Astrocyte of the cerebellum (primary cell): ENCODE measurements around the gene IRF2BP2.

Source experiments
- DNase-seq: peaks from one replicate; pipeline ENCODE4 v3.0.0-alpha.2; 2011; ENCODE audit warnings: low read depth
- H3K4me3 ChIP-seq: 2 replicates; pipeline ENCODE4 v1.5.1; 2011; ENCODE audit warnings: mild to moderate bottlenecking, low read depth, low read length, moderate library complexity
- CTCF ChIP-seq: IDR thresholded peaks from 2 replicates; pipeline ENCODE4 v1.5.1; 2012; ENCODE audit warnings: low read length, low read depth, moderate library complexity, mild to moderate bottlenecking; ENCODE audit errors: missing control alignments
- in situ Hi-C: cut with HindIII; loops from 2 replicates; pipeline ENCODE4 v1.10.0; 2017; ENCODE audit warnings: low sequenced_read_pairs

IRF2BP2 gene

GRCh38 chr1:234602334-234603220 is 7.4 kb downstream of the IRF2BP2 start:
- DNase-seq: peak; percentile 83
- peak overlapping the region; percentile 82 for H3K4me3 ChIP-seq
- in situ Hi-C loops: loop anchor here (5.0 kb wide), 1 partner anchor 355 kb away; no protein-coding TSS in a partner anchor
- no peak for TF ChIP-seq CTCF

GRCh38 chr1:234601301-234602017 is 8.5 kb downstream of the IRF2BP2 start:
- H3K4me3 ChIP-seq: no peak overlapping the region
- DNase-seq: no peak
- in situ Hi-C loops: loop anchor here (5.0 kb wide), 1 partner anchor 356 kb away; no protein-coding TSS in a partner anchor

GRCh38 chr1:234600418-234601281 is 9.3 kb downstream of the IRF2BP2 start:
- in situ Hi-C loops: loop anchor here (5.0 kb wide), 1 partner anchor 357 kb away; no protein-coding TSS in a partner anchor
- peak; percentile 83 for DNase-seq
- H3K4me3 ChIP-seq: peak overlapping the region; percentile 33
- no peak for TF ChIP-seq CTCF

More at GRCh38 chr1:234601301-234602017, 8.5 kb downstream of the IRF2BP2 start:
- no peak for TF ChIP-seq CTCF

DNA sequence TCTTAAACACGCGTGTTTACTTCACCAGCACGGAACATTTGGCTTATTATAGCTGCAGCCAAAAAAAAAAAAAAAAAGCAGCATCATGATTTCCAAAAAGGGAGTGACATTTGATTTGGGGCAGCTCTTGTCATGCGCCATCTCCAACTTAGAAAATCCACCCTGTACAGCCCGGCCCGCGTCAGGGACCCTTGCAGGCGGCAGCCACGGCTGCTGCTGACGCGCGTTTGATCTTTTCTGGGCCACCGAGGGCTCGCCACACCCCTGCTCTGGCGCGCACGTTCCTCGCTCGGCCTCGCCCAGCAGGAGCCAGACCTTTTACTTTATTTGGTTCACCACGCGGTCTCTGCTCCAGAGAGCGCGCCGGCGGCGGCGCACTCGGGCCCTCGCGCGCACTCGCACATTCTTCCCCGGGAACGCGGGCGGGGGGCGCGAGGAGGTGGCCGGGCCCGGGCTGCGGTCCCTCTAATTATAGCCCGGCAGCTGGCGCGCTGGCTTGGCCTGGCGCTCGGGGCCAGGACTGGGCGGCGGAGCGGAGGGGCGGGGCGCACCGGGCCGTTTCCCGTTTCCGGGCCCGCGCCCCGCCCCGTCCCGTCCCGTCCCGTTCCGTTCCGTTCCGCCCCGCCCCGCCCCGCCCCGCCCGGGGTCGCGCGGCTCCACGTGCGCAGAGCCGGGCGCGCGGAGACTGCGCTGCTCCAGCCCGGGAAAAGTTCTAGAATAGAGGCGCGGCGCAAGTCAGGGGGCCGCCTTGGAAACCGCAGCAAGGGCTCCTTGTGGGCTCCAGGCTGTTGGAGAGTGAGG is 10.2 kb downstream of the IRF2BP2 start:
- in situ Hi-C loops: loop anchor here (5.0 kb wide), 1 partner anchor 357 kb away; no protein-coding TSS in a partner anchor
- peak; percentile 65 for DNase-seq
- peak overlapping the region; percentile 33 for H3K4me3 ChIP-seq
- TF ChIP-seq CTCF: peak; percentile 5

GRCh38 chr1:234598974-234599616 is 10.9 kb downstream of the IRF2BP2 start:
- no peak for DNase-seq
- TF ChIP-seq CTCF: no peak
- H3K4me3 ChIP-seq: peak overlapping the region; percentile 33
- in situ Hi-C loops: no loop called here
